K562 (cell line): ENCODE data around the gene ABCB10. TPM values are rescaled to one million over a fixed set of nuclear protein-coding genes. Genes with fewer than 3 reads are reported as not detected.
A peak's percentile ranks its signal among the peaks of the same experiment; 100 is the strongest.

ENCODE experiments used
- CXXC5 ChIP-seq: fragments of 250-450 bp; sonication (Bioruptor Pico); IDR thresholded peaks from 2 replicates; pipeline ENCODE4 v1.8.0; 2022; ENCODE audit warnings: inconsistent platforms, mild to moderate bottlenecking, moderate library complexity
- DIDO1 ChIP-seq: fragments of 450-650 bp; IDR thresholded peaks from 2 replicates; pipeline ENCODE4 v1.6.1; 2016; ENCODE audit warnings: low read depth, missing biosample characterization, missing genetic modification characterization
- ESRRA ChIP-seq: fragments of 450-650 bp; IDR thresholded peaks from 2 replicates; pipeline ENCODE4 v1.6.1; 2014; ENCODE audit warnings: low read depth, mild to moderate bottlenecking, moderate library complexity, borderline replicate concordance
- GABPB1 ChIP-seq: sonication (generic); formaldehyde crosslinking; IDR thresholded peaks from 2 replicates; pipeline ENCODE4 v1.8.0; 2022; ENCODE audit warnings: mild to moderate bottlenecking, missing genetic modification reagents
- HNRNPL ChIP-seq: fragments of 200-400 bp; formaldehyde crosslinking; IDR thresholded peaks from 2 replicates; pipeline ENCODE4 v1.6.1; 2017; ENCODE audit warnings: low read depth, mild to moderate bottlenecking, low read length
- KLF1 ChIP-seq: fragments of 450-650 bp; IDR thresholded peaks from 2 replicates; pipeline ENCODE4 v1.6.1; 2016; ENCODE audit warnings: missing genetic modification characterization, missing compliant biosample characterization
- MCM7 ChIP-seq, 2 experiments: fragments of 450-650 bp; IDR thresholded peaks; 2 replicates each; pipeline ENCODE4 v1.6.1; 2016 to 2018
- NR1H2 ChIP-seq: sonication (generic); formaldehyde crosslinking; IDR thresholded peaks from 2 replicates; pipeline ENCODE4 v1.4.0; 2020; ENCODE audit warnings: mild to moderate bottlenecking, missing genetic modification reagents
- POLR3A ChIP-seq: IDR thresholded peaks from 2 replicates; pipeline ENCODE4 v1.6.1; 2011; ENCODE audit warnings: borderline replicate concordance, mild to moderate bottlenecking, moderate library complexity; ENCODE audit not compliant: insufficient read length, insufficient read depth; ENCODE audit errors: extremely low read depth
- PPARD ChIP-seq: fragments of 250-450 bp; sonication (Bioruptor Pico); IDR thresholded peaks from 2 replicates; pipeline ENCODE4 v1.8.0; 2022; ENCODE audit warnings: inconsistent platforms, mild to moderate bottlenecking, moderate library complexity
- RBBP5 ChIP-seq: fragments of 200-600 bp; sonication (generic); IDR thresholded peaks from 2 replicates; pipeline ENCODE4 v1.6.1; 2012; ENCODE audit warnings: borderline replicate concordance, mild to moderate bottlenecking, low read length, control low read depth, inconsistent platforms; ENCODE audit not compliant: insufficient read depth, poor library complexity, severe bottlenecking
- SAFB ChIP-seq: fragments of 200-400 bp; formaldehyde crosslinking; IDR thresholded peaks from 2 replicates; pipeline ENCODE4 v1.6.1; 2017; ENCODE audit warnings: low read depth, low read length, borderline replicate concordance
- TARDBP ChIP-seq: fragments of 450-650 bp; IDR thresholded peaks from 2 replicates; pipeline ENCODE4 v1.6.1; 2016
- ZFP36 ChIP-seq: fragments of 150-350 bp; IDR thresholded peaks from 2 replicates; pipeline ENCODE4 v1.6.1; 2018; ENCODE audit warnings: low read length, low read depth; ENCODE audit not compliant: partially characterized antibody
- ZNF146 ChIP-seq: IDR thresholded peaks from one replicate; pipeline ENCODE4 v1.6.1; 2018; ENCODE audit warnings: missing compliant biosample characterization; ENCODE audit not compliant: unreplicated experiment
- ZNF707 ChIP-seq: fragments of 250-450 bp; sonication (Bioruptor Pico); conservative IDR thresholded peaks from 2 replicates; pipeline ENCODE4 v1.8.0; 2022; ENCODE audit warnings: inconsistent platforms, mild to moderate bottlenecking, moderate library complexity
- ZNF75A ChIP-seq: fragments of 450-650 bp; formaldehyde crosslinking; IDR thresholded peaks from 2 replicates; pipeline ENCODE4 v1.4.0; 2020; ENCODE audit warnings: mild to moderate bottlenecking
- polyA plus RNA-seq, 8 experiments: library from polyadenylated mRNA; depleted of rRNA in 4 of 8; stranded (reverse) in 5 of 8; unstranded in 3 of 8; fragments of >200 nt; fragmentation: Nextera tagmentation in 2 of 8; fragmentation: Illumina TruSeq in 1 of 8; extraction: Ambion mirVana in 2 of 8; extraction: Trizol in 1 of 8; gene quantifications; 2 replicates each; pipeline versions ENCODE4 v1.2.1 to v1.2.3, GENCODE V29; 2011 to 2014; ENCODE audit warnings: inconsistent platforms in 1 of 8, missing spikeins in 1 of 8
- total RNA-seq, 7 experiments: library from RNA; depleted of rRNA in 6 of 7; stranded (reverse); fragments of >200 nt in 6 of 7; fragmentation: Illumina TruSeq in 2 of 7; extraction: Trizol in 2 of 7; gene quantifications; 2 replicates each; pipeline versions ENCODE4 v1.2.1 to v1.2.3, GENCODE V29; 2011 to 2021; ENCODE audit warnings: low replicate concordance in 1 of 7
- TF ChIP-seq, protein P1 (sequence below): fragments of 200-600 bp; sonication (generic); IDR thresholded peaks from one replicate; pipeline ENCODE4 v1.6.1; 2012; ENCODE audit warnings: mild to moderate bottlenecking, low read depth, low read length, inconsistent platforms

Gene ABCB10
- total and polyA plus RNA-seq, 9 of the 15 experiments (the other 6 are each of a cell fraction or from before 2014, with no cell fraction given) = 12.4 to 54.8 (median 36.4) TPM

DNA sequence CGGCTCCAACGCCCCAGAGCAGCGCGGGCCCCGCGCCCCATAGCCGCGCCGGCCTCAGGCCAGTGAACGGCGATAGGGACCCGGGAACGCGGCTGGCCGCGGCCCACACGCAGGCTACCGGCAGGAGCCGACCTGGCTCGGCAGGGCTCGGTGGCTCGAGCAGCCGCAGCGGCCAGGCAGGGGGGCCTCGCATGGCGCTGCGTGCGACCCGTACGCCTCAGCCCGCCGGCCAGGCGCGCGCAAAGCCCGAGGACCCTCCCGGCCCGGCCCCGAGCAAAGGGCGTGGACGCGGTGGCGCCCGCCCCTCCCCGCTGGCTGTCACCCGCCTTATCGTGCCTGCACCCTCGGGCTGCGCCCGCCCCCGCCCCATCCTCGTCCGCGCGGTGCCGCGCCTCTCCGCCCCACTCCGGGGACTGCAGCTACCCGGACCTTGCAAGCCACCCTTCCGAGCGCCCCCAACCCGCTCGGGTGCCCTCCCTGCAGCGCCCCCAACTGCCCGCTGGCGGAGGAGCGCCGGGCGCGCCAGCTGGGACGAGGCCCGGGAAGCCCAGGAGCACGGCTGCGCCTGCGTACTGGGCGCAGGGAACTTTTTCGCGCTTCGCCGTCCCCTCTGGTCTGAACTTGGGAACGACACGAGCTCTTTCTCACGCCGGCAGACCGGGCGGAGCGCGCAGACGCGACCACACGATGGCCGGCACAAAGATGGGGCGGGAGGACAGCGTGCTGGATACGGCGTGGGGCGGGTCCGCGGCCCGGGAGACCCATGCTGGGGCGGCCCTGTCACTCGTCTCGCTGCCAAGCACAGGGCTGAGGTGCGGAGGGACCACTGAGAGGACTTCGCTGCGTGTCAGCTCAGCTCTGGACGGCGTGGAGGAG is at the start of gene ABCB10 (continued):
- TF ChIP-seq RBBP5 (peak; percentile 97), ZFP36 (peak; percentile 7), SAFB (peak; percentile 60), TARDBP (peak; percentile 73; the same call in 1 of the 2 replicates), PPARD (no peak), POLR3A (no peak), ZNF146 (no peak), HNRNPL (peak; percentile 100), ZNF707 (CRISPR knock-in tag) (no peak), DIDO1 (tag) (no peak), MCM7 (IDR thresholded peaks at IDR 0.05) (no peak), CXXC5 (CRISPR knock-in tag) (peak; percentile 91), ZNF75A (CRISPR knock-in tag) (no peak), KLF1 (tag) (peak; percentile 89), NR1H2 (CRISPR knock-in tag) (no peak; the same call in 1 of the 2 replicates), GABPB1 (CRISPR knock-in tag) (peak; percentile 73), ESRRA (peak; percentile 81)
- TF ChIP-seq, protein P1, sequence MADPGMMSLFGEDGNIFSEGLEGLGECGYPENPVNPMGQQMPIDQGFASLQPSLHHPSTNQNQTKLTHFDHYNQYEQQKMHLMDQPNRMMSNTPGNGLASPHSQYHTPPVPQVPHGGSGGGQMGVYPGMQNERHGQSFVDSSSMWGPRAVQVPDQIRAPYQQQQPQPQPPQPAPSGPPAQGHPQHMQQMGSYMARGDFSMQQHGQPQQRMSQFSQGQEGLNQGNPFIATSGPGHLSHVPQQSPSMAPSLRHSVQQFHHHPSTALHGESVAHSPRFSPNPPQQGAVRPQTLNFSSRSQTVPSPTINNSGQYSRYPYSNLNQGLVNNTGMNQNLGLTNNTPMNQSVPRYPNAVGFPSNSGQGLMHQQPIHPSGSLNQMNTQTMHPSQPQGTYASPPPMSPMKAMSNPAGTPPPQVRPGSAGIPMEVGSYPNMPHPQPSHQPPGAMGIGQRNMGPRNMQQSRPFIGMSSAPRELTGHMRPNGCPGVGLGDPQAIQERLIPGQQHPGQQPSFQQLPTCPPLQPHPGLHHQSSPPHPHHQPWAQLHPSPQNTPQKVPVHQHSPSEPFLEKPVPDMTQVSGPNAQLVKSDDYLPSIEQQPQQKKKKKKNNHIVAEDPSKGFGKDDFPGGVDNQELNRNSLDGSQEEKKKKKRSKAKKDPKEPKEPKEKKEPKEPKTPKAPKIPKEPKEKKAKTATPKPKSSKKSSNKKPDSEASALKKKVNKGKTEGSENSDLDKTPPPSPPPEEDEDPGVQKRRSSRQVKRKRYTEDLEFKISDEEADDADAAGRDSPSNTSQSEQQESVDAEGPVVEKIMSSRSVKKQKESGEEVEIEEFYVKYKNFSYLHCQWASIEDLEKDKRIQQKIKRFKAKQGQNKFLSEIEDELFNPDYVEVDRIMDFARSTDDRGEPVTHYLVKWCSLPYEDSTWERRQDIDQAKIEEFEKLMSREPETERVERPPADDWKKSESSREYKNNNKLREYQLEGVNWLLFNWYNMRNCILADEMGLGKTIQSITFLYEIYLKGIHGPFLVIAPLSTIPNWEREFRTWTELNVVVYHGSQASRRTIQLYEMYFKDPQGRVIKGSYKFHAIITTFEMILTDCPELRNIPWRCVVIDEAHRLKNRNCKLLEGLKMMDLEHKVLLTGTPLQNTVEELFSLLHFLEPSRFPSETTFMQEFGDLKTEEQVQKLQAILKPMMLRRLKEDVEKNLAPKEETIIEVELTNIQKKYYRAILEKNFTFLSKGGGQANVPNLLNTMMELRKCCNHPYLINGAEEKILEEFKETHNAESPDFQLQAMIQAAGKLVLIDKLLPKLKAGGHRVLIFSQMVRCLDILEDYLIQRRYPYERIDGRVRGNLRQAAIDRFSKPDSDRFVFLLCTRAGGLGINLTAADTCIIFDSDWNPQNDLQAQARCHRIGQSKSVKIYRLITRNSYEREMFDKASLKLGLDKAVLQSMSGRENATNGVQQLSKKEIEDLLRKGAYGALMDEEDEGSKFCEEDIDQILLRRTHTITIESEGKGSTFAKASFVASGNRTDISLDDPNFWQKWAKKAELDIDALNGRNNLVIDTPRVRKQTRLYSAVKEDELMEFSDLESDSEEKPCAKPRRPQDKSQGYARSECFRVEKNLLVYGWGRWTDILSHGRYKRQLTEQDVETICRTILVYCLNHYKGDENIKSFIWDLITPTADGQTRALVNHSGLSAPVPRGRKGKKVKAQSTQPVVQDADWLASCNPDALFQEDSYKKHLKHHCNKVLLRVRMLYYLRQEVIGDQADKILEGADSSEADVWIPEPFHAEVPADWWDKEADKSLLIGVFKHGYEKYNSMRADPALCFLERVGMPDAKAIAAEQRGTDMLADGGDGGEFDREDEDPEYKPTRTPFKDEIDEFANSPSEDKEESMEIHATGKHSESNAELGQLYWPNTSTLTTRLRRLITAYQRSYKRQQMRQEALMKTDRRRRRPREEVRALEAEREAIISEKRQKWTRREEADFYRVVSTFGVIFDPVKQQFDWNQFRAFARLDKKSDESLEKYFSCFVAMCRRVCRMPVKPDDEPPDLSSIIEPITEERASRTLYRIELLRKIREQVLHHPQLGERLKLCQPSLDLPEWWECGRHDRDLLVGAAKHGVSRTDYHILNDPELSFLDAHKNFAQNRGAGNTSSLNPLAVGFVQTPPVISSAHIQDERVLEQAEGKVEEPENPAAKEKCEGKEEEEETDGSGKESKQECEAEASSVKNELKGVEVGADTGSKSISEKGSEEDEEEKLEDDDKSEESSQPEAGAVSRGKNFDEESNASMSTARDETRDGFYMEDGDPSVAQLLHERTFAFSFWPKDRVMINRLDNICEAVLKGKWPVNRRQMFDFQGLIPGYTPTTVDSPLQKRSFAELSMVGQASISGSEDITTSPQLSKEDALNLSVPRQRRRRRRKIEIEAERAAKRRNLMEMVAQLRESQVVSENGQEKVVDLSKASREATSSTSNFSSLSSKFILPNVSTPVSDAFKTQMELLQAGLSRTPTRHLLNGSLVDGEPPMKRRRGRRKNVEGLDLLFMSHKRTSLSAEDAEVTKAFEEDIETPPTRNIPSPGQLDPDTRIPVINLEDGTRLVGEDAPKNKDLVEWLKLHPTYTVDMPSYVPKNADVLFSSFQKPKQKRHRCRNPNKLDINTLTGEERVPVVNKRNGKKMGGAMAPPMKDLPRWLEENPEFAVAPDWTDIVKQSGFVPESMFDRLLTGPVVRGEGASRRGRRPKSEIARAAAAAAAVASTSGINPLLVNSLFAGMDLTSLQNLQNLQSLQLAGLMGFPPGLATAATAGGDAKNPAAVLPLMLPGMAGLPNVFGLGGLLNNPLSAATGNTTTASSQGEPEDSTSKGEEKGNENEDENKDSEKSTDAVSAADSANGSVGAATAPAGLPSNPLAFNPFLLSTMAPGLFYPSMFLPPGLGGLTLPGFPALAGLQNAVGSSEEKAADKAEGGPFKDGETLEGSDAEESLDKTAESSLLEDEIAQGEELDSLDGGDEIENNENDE = peak; percentile 13
